K562 (cell line): ENCODE data around the gene SURF6. TPM values are rescaled to one million over a fixed set of nuclear protein-coding genes. Genes with fewer than 3 reads are reported as not detected.

ENCODE experiments used
- CBFA2T3 ChIP-seq: fragments of 450-650 bp; IDR thresholded peaks from 2 replicates; pipeline ENCODE4 v1.6.1; 2017
- E2F3 ChIP-seq: fragments of 250-450 bp; sonication (Bioruptor Pico); IDR thresholded peaks from 2 replicates; pipeline ENCODE4 v1.4.0; 2020; ENCODE audit warnings: mild to moderate bottlenecking
- ETS2 ChIP-seq: IDR thresholded peaks from 2 replicates; pipeline ENCODE4 v1.6.1; 2016; ENCODE audit warnings: borderline replicate concordance, missing genetic modification characterization, mild to moderate bottlenecking, moderate library complexity, missing compliant biosample characterization; ENCODE audit not compliant: poor library complexity, severe bottlenecking
- FOXA3 ChIP-seq, 2 experiments: fragments of 450-650 bp in 1 of 2; sonication (generic) in 1 of 2; formaldehyde crosslinking; IDR thresholded peaks in 1 of 2; conservative IDR thresholded peaks in 1 of 2; 2 replicates each; pipeline versions ENCODE4 v1.4.0 to v1.8.0; 2020 to 2022; ENCODE audit warnings: mild to moderate bottlenecking in 2 of 2, missing genetic modification reagents in 1 of 2
- FUS ChIP-seq: fragments of 200-400 bp; formaldehyde crosslinking; optimal IDR thresholded peaks from 2 replicates; pipeline ENCODE3; 2017; ENCODE audit warnings: low read depth, low read length
- HDAC8 ChIP-seq: fragments of 450-650 bp; IDR thresholded peaks from 2 replicates; pipeline ENCODE4 v1.6.1; 2016; ENCODE audit warnings: mild to moderate bottlenecking, missing genetic modification characterization, moderate library complexity, missing compliant biosample characterization
- HNRNPK ChIP-seq: fragments of 200-400 bp; formaldehyde crosslinking; IDR thresholded peaks from one replicate; pipeline ENCODE4 v1.6.1; 2018; ENCODE audit warnings: mild to moderate bottlenecking, low read depth, low read length; ENCODE audit not compliant: poor library complexity, severe bottlenecking
- KAT8 ChIP-seq: fragments of 450-650 bp; IDR thresholded peaks from 2 replicates; pipeline ENCODE4 v1.6.1; 2016; ENCODE audit warnings: low read depth, mild to moderate bottlenecking
- MITF ChIP-seq: IDR thresholded peaks from 2 replicates; pipeline ENCODE4 v1.6.1; 2014; ENCODE audit warnings: antibody characterized with exemption
- NCOR1 ChIP-seq: fragments of 450-650 bp; IDR thresholded peaks from 2 replicates; pipeline ENCODE4 v1.6.1; 2016; ENCODE audit warnings: mild to moderate bottlenecking, moderate library complexity
- NFRKB ChIP-seq: fragments of 450-650 bp; IDR thresholded peaks from 2 replicates; pipeline ENCODE4 v1.6.1; 2016; ENCODE audit warnings: low read depth
- PCBP2 ChIP-seq: fragments of 200-400 bp; formaldehyde crosslinking; IDR thresholded peaks from 2 replicates; pipeline ENCODE4 v1.6.1; 2018; ENCODE audit warnings: low read length, low read depth, mild to moderate bottlenecking, moderate library complexity; ENCODE audit not compliant: poor library complexity, severe bottlenecking
- RHOXF2B ChIP-seq: fragments of 250-450 bp; sonication (Bioruptor Pico); conservative IDR thresholded peaks from 2 replicates; pipeline ENCODE4 v1.5.1; 2021
- SUPT5H ChIP-seq: fragments of 450-650 bp; IDR thresholded peaks from 2 replicates; pipeline ENCODE4 v1.6.1; 2016
- TBL1XR1 ChIP-seq, 2 experiments: IDR thresholded peaks; 2 replicates each; pipeline ENCODE4 v1.6.1; 2012; ENCODE audit warnings: improper control_type of control experiment in 2 of 2, low read length in 2 of 2, mild to moderate bottlenecking in 1 of 2
- TCF7L2 ChIP-seq: fragments of 150-350 bp; IDR thresholded peaks from 2 replicates; pipeline ENCODE4 v1.6.1; 2016; ENCODE audit warnings: low read depth, mild to moderate bottlenecking, low read length, moderate library complexity
- TGIF2 ChIP-seq: sonication (generic); formaldehyde crosslinking; IDR thresholded peaks from 2 replicates; pipeline ENCODE4 v1.8.1; 2022; ENCODE audit warnings: mild to moderate bottlenecking, missing genetic modification reagents, moderate library complexity
- ZBED1 ChIP-seq: IDR thresholded peaks from 2 replicates; pipeline ENCODE4 v1.6.1; 2014
- ZNF239 ChIP-seq: fragments of 250-450 bp; sonication (Bioruptor Pico); IDR thresholded peaks from 2 replicates; pipeline ENCODE4 v1.4.0; 2020; ENCODE audit warnings: mild to moderate bottlenecking
- ZNF41 ChIP-seq: fragments of 250-450 bp; sonication (Bioruptor Pico); conservative IDR thresholded peaks from 2 replicates; pipeline ENCODE4 v1.4.0; 2020; ENCODE audit warnings: mild to moderate bottlenecking
- ZNF583 ChIP-seq: fragments of 250-450 bp; sonication (Bioruptor Pico); IDR thresholded peaks from 2 replicates; pipeline ENCODE4 v1.4.0; 2020
- ZNF780A ChIP-seq: fragments of 250-450 bp; sonication (Bioruptor Pico); IDR thresholded peaks from 2 replicates; pipeline ENCODE4 v1.5.0; 2021; ENCODE audit warnings: mild to moderate bottlenecking
- polyA plus RNA-seq, 8 experiments: library from polyadenylated mRNA; depleted of rRNA in 4 of 8; stranded (reverse) in 5 of 8; unstranded in 3 of 8; fragments of >200 nt; fragmentation: Nextera tagmentation in 2 of 8; fragmentation: Illumina TruSeq in 1 of 8; extraction: Ambion mirVana in 2 of 8; extraction: Trizol in 1 of 8; gene quantifications; 2 replicates each; pipeline versions ENCODE4 v1.2.1 to v1.2.3, GENCODE V29; 2011 to 2014; ENCODE audit warnings: inconsistent platforms in 1 of 8, missing spikeins in 1 of 8
- total RNA-seq, 7 experiments: library from RNA; depleted of rRNA in 6 of 7; stranded (reverse); fragments of >200 nt in 6 of 7; fragmentation: Illumina TruSeq in 2 of 7; extraction: Trizol in 2 of 7; gene quantifications; 2 replicates each; pipeline versions ENCODE4 v1.2.1 to v1.2.3, GENCODE V29; 2011 to 2021; ENCODE audit warnings: low replicate concordance in 1 of 7
- TF ChIP-seq, protein P1 (sequence below), 2 experiments: fragments of 450-650 bp; conservative IDR thresholded peaks; 2 replicates each; pipeline ENCODE4 v1.6.1; 2017; ENCODE audit warnings: mild to moderate bottlenecking in 2 of 2, moderate library complexity in 2 of 2
- TF ChIP-seq, protein P2 (sequence below): sonication (generic); formaldehyde crosslinking; IDR thresholded peaks from 2 replicates; pipeline ENCODE4 v1.8.0; 2022; ENCODE audit warnings: mild to moderate bottlenecking, missing genetic modification reagents

SURF6 gene
- total and polyA plus RNA-seq, 9 of the 15 experiments (the other 6 are each of a cell fraction or from before 2014, with no cell fraction given): 1.4 to 68.3 (median 14.7) TPM

DNA sequence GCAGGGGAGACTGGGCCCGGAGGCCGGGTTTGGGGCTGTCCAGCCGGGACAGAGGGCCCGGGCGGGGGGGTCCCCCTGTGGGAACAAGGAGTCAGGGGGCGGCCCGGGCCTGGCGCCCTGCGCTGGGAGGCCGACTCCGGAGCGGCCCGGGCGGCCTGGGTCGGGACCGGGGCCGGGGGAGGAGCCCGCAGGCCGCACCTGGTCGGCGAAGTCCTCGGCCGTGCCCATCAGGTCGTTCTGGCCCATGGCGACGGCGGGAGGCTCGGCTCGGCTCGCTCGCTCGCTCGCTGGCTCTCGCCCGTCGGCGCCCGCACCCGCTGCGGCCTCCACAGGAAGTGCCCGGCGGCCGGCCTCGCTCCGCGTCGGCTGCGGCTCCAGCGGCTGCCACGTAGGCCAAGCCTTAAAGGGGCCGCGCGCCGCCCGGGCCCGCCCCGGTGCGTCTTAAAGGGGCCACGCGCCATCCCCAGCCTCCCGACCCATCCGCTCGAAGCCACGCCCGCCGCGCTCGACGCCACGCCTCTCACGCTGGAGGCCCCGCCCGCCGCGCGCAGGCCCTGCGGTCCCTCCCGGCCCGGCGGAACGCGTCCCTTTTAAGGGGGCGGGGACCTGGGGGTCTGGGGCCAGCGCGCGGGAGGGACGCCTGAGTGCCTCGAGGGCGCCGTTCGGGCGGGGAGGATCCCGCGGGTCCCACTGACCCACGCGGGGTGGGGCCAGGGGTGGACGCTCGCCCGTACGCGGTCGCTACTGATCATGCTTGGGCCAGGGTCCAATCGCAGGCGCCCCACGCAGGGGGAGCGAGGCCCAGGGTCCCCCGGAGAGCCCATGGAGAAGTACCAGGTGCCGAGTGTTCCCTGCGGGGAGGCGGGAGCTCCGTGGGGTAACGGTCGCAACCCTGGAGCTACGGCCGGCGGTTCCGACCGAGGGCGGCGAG is 40.0 kb upstream of the SURF6 start, which contains the start of the genes STKLD1 and SURF4 (continued):
- TF ChIP-seq NCOR1 (no peak), FOXA3 (CRISPR knock-in tag; conservative IDR thresholded peaks at IDR 0.05 in 1 of 2, IDR thresholded peaks at IDR 0.05 in 1 of 2) (peak in 1 of 2 experiments; percentile 78; a peak in 1 of 4 replicates), ZNF583 (CRISPR knock-in tag) (no peak), RHOXF2B (CRISPR knock-in tag) (no peak), CBFA2T3 (no peak), HDAC8 (tag) (no peak), ZNF41 (CRISPR knock-in tag) (no peak), ZBED1 (no peak), ZNF780A (CRISPR knock-in tag) (no peak), KAT8 (no peak), SUPT5H (no peak), MITF (no peak; the same call in 1 of the 2 replicates), ETS2 (tag) (no peak), HNRNPK (no peak), TGIF2 (CRISPR knock-in tag) (peak; percentile 91; the same call in 1 of the 2 replicates), NFRKB (no peak), PCBP2 (no peak), FUS (peak; percentile 70), TCF7L2 (no peak), TBL1XR1 (IDR thresholded peaks at IDR 0.05; ENCODE audit: low read length in 2 of 2) (no peak; a peak in 1 of 4 replicates), E2F3 (no peak), ZNF239 (CRISPR knock-in tag) (no peak)
- TF ChIP-seq, protein P1, sequence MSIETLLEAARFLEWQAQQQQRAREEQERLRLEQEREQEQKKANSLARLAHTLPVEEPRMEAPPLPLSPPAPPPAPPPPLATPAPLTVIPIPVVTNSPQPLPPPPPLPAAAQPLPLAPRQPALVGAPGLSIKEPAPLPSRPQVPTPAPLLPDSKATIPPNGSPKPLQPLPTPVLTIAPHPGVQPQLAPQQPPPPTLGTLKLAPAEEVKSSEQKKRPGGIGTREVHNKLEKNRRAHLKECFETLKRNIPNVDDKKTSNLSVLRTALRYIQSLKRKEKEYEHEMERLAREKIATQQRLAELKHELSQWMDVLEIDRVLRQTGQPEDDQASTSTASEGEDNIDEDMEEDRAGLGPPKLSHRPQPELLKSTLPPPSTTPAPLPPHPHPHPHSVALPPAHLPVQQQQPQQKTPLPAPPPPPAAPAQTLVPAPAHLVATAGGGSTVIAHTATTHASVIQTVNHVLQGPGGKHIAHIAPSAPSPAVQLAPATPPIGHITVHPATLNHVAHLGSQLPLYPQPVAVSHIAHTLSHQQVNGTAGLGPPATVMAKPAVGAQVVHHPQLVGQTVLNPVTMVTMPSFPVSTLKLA (conservative IDR thresholded peaks at IDR 0.05): peak in 1 of 2 experiments; percentile 68; a peak in 2 of 4 replicates
- TF ChIP-seq, protein P2, sequence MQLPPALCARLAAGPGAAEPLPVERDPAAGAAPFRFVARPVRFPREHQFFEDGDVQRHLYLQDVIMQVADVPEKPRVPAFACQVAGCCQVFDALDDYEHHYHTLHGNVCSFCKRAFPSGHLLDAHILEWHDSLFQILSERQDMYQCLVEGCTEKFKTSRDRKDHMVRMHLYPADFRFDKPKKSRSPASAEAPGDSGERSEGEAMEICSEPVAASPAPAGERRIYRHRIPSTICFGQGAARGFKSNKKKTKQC: peak; percentile 94
